GM23338 (cell line): Measurements from ENCODE around the gene CACNA2D2. TPM values are rescaled to one million over a fixed set of nuclear protein-coding genes. Genes with fewer than 3 reads are reported as not detected.

Source experiments
- ATAC-seq: fragments of 200-7000 bp; cut with Tn5 transposase; 3 replicates; pipeline ENCODE4 v1.9.1; 2020
- DNase-seq: peaks from one replicate; pipeline ENCODE4 v3.0.0-alpha.2; 2015; ENCODE audit warnings: low spot score
- H2AFZ ChIP-seq: fragments of 200-600 bp; sonication (generic); 2 replicates; pipeline ENCODE4 v1.8.0; 2016; ENCODE audit warnings: antibody characterized with exemption, mild to moderate bottlenecking, moderate library complexity
- H3F3A ChIP-seq: fragments of 200-600 bp; sonication (generic); replicated peaks from 2 replicates; pipeline ENCODE4 v1.8.0; 2017; ENCODE audit warnings: antibody characterized with exemption, mixed run types, low read depth
- H3K27ac ChIP-seq: fragments of 200-600 bp; sonication (generic); 2 replicates; pipeline ENCODE4 v1.6.1; 2016; ENCODE audit warnings: low read depth
- H3K27me3 ChIP-seq: fragments of 200-600 bp; sonication (generic); 2 replicates; pipeline ENCODE4 v1.8.0; 2016; ENCODE audit warnings: mild to moderate bottlenecking, mixed run types, moderate library complexity; ENCODE audit not compliant: insufficient read depth
- H3K36me3 ChIP-seq: fragments of 200-600 bp; sonication (generic); 2 replicates; pipeline ENCODE4 v1.8.0; 2016; ENCODE audit warnings: mild to moderate bottlenecking; ENCODE audit not compliant: insufficient read depth
- H3K4me1 ChIP-seq: fragments of 200-600 bp; sonication (generic); 2 replicates; pipeline ENCODE4 v1.8.0; 2016; ENCODE audit warnings: mild to moderate bottlenecking, moderate library complexity; ENCODE audit not compliant: insufficient read depth
- H3K4me2 ChIP-seq: fragments of 200-600 bp; sonication (generic); 2 replicates; pipeline ENCODE4 v1.7.1; 2017; ENCODE audit warnings: mixed run types
- H3K4me3 ChIP-seq: fragments of 200-600 bp; sonication (generic); 2 replicates; pipeline ENCODE4 v1.6.1; 2016; ENCODE audit warnings: mixed run types
- H3K79me2 ChIP-seq: fragments of 200-600 bp; sonication (generic); replicated peaks from 2 replicates; pipeline ENCODE4 v1.8.0; 2017; ENCODE audit warnings: mild to moderate bottlenecking; ENCODE audit not compliant: insufficient read depth
- H3K9me2 ChIP-seq: fragments of 200-600 bp; sonication (generic); 2 replicates; pipeline ENCODE4 v1.8.0; 2017; ENCODE audit not compliant: insufficient read depth
- H4K20me1 ChIP-seq: fragments of 200-600 bp; sonication (generic); replicated peaks from 2 replicates; pipeline ENCODE4 v1.8.0; 2017; ENCODE audit warnings: mild to moderate bottlenecking; ENCODE audit not compliant: insufficient read depth
- H3K27ac Mint-ChIP-seq: 2 replicates; pipeline ENCODE4 v1.8.0; 2020; ENCODE audit warnings: inconsistent platforms, mild to moderate bottlenecking, moderate library complexity, mixed read lengths
- H3K27me3 Mint-ChIP-seq: 3 replicates; pipeline ENCODE4 v1.8.0; 2022; ENCODE audit warnings: low read depth, mild to moderate bottlenecking, moderate library complexity, mixed read lengths, inconsistent platforms; ENCODE audit not compliant: insufficient read depth, poor library complexity
- H3K36me3 Mint-ChIP-seq: 3 replicates; pipeline ENCODE4 v1.8.0; 2021; ENCODE audit warnings: low read depth, mild to moderate bottlenecking, inconsistent platforms, moderate library complexity, mixed read lengths
- H3K4me1 Mint-ChIP-seq: 3 replicates; pipeline ENCODE4 v1.8.0; 2020; ENCODE audit warnings: mild to moderate bottlenecking, inconsistent platforms, mixed read lengths
- H3K4me3 Mint-ChIP-seq: 3 replicates; pipeline ENCODE4 v1.8.0; 2021; ENCODE audit warnings: moderate library complexity, mild to moderate bottlenecking, inconsistent platforms, mixed read lengths
- H3K9me3 Mint-ChIP-seq: 3 replicates; pipeline ENCODE4 v1.8.0; 2020; ENCODE audit warnings: moderate library complexity, mild to moderate bottlenecking, inconsistent platforms, mixed read lengths
- CREB1 ChIP-seq: fragments of 250-450 bp; sonication (Bioruptor Pico); IDR thresholded peaks from 2 replicates; pipeline ENCODE4 v1.5.0; 2020; ENCODE audit warnings: low read depth, mild to moderate bottlenecking, moderate library complexity
- EZH2 ChIP-seq: fragments of 200-600 bp; sonication (generic); IDR thresholded peaks from one replicate; pipeline ENCODE4 v1.8.0; 2017; ENCODE audit warnings: antibody characterized with exemption, mild to moderate bottlenecking, low read depth; ENCODE audit not compliant: unreplicated experiment
- NANOG ChIP-seq: IDR thresholded peaks from 2 replicates; pipeline ENCODE4 v1.6.1; 2016; ENCODE audit warnings: antibody characterized with exemption, borderline replicate concordance
- REST ChIP-seq: IDR thresholded peaks from one replicate; pipeline ENCODE4 v1.6.1; 2018; ENCODE audit warnings: antibody characterized with exemption; ENCODE audit not compliant: unreplicated experiment
- ZNF331 ChIP-seq: fragments of 250-450 bp; sonication (Bioruptor Pico); IDR thresholded peaks from 2 replicates; pipeline ENCODE4 v1.5.0; 2020; ENCODE audit warnings: low read depth, mild to moderate bottlenecking, moderate library complexity
- ZNF462 ChIP-seq: fragments of 250-450 bp; sonication (Bioruptor Pico); IDR thresholded peaks from 2 replicates; pipeline ENCODE4 v1.5.0; 2020; ENCODE audit warnings: mild to moderate bottlenecking, moderate library complexity
- polyA plus RNA-seq: library from polyadenylated mRNA; unstranded; fragments of >200 nt; fragmentation: Nextera tagmentation; extraction: Ambion mirVana; gene quantifications from 2 replicates; pipeline ENCODE4 v1.2.1, GENCODE V29; 2016
- total RNA-seq: library from RNA; depleted of rRNA; stranded (reverse); fragments of >200 nt; shearing (Covaris generic); gene quantifications from 2 replicates; pipeline ENCODE4 v1.2.3, GENCODE V29; 2014
- TF ChIP-seq, protein P1 (sequence below), 2 experiments: fragments of 200-600 bp in 1 of 2; sonication (generic) in 1 of 2; conservative IDR thresholded peaks; 2 replicates each; pipeline versions ENCODE4 v1.5.1 to v1.6.1; 2016 to 2017; ENCODE audit warnings: antibody characterized with exemption in 2 of 2, low read depth in 2 of 2, mild to moderate bottlenecking in 2 of 2, moderate library complexity in 1 of 2

The CACNA2D2 gene
- total and polyA plus RNA-seq, 2 experiments from 2014 or later = 4.7 to 11.4 TPM

- H3K9me2 ChIP-seq = no peaks in the 10 kb centered on the region
- H3K4me1 ChIP-seq = no peaks in the 10 kb centered on the region
- H3K4me2 ChIP-seq = no peak overlapping the region
- TF ChIP-seq ZNF331 = no peak
- TF ChIP-seq EZH2 = no peak
- no peak for TF ChIP-seq NANOG
- no peak for TF ChIP-seq CREB1 (CRISPR knock-in tag)
- no peak for TF ChIP-seq REST
- TF ChIP-seq ZNF462 (CRISPR knock-in tag) = no peak
- TF ChIP-seq, protein P1, sequence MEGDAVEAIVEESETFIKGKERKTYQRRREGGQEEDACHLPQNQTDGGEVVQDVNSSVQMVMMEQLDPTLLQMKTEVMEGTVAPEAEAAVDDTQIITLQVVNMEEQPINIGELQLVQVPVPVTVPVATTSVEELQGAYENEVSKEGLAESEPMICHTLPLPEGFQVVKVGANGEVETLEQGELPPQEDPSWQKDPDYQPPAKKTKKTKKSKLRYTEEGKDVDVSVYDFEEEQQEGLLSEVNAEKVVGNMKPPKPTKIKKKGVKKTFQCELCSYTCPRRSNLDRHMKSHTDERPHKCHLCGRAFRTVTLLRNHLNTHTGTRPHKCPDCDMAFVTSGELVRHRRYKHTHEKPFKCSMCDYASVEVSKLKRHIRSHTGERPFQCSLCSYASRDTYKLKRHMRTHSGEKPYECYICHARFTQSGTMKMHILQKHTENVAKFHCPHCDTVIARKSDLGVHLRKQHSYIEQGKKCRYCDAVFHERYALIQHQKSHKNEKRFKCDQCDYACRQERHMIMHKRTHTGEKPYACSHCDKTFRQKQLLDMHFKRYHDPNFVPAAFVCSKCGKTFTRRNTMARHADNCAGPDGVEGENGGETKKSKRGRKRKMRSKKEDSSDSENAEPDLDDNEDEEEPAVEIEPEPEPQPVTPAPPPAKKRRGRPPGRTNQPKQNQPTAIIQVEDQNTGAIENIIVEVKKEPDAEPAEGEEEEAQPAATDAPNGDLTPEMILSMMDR (conservative IDR thresholded peaks at IDR 0.05; ENCODE audit: low read depth in 2 of 2) = no peak
- Mint-ChIP-seq H3K36me3 (no peaks in the 10 kb centered on the region), H3K27ac (no peak overlapping the region), H3K4me1 (peaks cover 10% of the 10 kb centered on the region), H3K27me3 (peaks cover 7% of the 10 kb centered on the region), H3K4me3 (no peak overlapping the region; the same call in 2 of the 3 replicates), H3K9me3 (no peaks in the 10 kb centered on the region)
- no peak for ATAC-seq
- no peak for DNase-seq
- no peak overlapping the region for H2AFZ ChIP-seq
- H3K4me3 ChIP-seq = no peak overlapping the region
- H3K27me3 ChIP-seq = peaks cover 23% of the 10 kb centered on the region
- H3K79me2 ChIP-seq = no peaks in the 10 kb centered on the region
- no peak overlapping the region for H3K27ac ChIP-seq
- H3F3A ChIP-seq = 0 out of 2 replicates have a peak, but pooled peaks cover 5% of the 10 kb centered on the region
- no peaks in the 10 kb centered on the region for H4K20me1 ChIP-seq
- no peaks in the 10 kb centered on the region for H3K36me3 ChIP-seq
These were observed 5.4 kb upstream of the CACNA2D2 start for GRCh38 chr3:50508821-50509220.
